ENCODE results near the gene GSDME. TPM values are rescaled to one million over a fixed set of nuclear protein-coding genes. Genes with fewer than 3 reads are reported as not detected.

Gene GSDME
- polyA plus RNA-seq, 1 experiment, result 63.8 TPM

DNA sequence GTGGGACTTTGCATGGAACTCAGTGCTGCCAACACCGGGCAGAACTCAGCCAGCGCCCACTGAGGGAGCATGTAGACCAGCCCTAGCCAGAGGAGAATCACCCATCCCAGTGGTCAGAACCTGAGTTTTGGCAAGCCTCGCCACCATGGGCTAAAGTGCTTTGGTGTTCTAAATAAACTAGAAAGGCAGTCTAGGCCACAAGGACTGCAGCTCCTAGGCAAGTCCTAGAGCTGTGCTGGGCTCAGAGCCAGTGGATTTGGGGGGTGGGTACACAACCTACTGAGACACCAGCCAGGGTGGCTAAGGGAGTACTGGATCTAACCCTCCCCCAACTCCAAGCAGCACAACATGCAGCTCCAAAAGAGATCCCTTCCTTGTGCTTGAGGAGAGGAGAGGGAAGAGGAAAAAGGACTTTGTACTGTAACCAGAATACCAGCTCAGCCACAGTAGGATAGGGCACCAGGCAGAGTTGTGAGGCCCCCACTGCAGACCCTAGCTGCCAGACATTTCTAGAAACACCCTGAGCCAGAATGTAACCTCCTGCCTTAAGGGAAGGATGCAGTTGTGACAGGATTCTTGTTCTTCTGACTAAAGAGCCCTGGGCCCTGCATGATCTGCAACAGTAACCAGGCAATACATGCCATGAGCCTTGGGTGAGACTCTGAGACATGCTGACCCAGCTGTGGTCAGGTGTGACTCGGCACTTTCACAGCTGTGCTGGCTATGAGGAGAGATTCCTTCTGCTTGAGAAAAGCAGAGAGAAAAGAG, 24.4 kb downstream of the GSDME start:
- DNase-seq (ENCODE audit: low read depth, low spot score), result peak; percentile 72
- no peaks in the 10 kb centered on the region for H3K9me3 ChIP-seq (ENCODE audit: control insufficient read depth, insufficient read depth, low read length)
- peak overlapping the region; percentile 77 for H3K27ac ChIP-seq (ENCODE audit: low read depth, low read length)
- H3K27me3 ChIP-seq (ENCODE audit: control insufficient read depth, insufficient read depth, low read length), result no peaks in the 10 kb centered on the region
- ChIA-PET CTCF (interaction anchor here (0.7 to 3.5 kb wide), 3 partner anchors 361 to 629 kb away, joined by 3 to 13 read pairs (median 3); no protein-coding TSS in a partner anchor), POLR2A (interaction anchor here (0.9 kb wide), 1 partner anchor 9 kb away, joined by 4 read pairs; no protein-coding TSS in a partner anchor)
- H3K4me3 ChIP-seq (ENCODE audit: low read depth, low read length), result no peak overlapping the region
- TF ChIP-seq, protein P1, sequence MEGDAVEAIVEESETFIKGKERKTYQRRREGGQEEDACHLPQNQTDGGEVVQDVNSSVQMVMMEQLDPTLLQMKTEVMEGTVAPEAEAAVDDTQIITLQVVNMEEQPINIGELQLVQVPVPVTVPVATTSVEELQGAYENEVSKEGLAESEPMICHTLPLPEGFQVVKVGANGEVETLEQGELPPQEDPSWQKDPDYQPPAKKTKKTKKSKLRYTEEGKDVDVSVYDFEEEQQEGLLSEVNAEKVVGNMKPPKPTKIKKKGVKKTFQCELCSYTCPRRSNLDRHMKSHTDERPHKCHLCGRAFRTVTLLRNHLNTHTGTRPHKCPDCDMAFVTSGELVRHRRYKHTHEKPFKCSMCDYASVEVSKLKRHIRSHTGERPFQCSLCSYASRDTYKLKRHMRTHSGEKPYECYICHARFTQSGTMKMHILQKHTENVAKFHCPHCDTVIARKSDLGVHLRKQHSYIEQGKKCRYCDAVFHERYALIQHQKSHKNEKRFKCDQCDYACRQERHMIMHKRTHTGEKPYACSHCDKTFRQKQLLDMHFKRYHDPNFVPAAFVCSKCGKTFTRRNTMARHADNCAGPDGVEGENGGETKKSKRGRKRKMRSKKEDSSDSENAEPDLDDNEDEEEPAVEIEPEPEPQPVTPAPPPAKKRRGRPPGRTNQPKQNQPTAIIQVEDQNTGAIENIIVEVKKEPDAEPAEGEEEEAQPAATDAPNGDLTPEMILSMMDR (IDR thresholded peaks at IDR 0.05; ENCODE audit: low read depth, low read length), result no peak

DNA sequence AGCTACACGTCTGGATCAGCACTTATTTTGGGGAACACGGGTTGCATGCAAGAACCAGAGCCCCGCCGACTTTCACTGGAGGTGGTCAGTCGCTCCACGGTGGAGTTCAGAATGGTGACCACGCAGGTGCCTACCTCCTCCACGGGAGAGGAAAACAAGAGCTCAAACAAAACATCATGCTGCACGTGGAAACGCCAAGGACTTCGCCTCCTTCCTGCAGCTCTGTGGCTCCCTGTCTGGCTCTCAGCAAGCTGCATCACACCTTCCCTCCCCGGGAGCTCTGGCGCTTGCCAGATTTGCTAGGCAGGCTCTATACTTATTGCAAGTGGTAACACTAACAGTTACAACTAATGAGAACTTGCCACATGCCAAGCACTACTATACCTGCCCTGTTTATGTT, 26.0 kb downstream of the GSDME start:
- TF ChIP-seq, protein P1 (IDR thresholded peaks at IDR 0.05; ENCODE audit: low read depth, low read length), result no peak
- CTCF ChIA-PET, result interaction anchor here (1.3 to 1.8 kb wide), 2 partner anchors 9 to 367 kb away, joined by 3 to 10 read pairs; no protein-coding TSS in a partner anchor
- POLR2A ChIA-PET, result no interaction called here
- DNase-seq (ENCODE audit: low read depth, low spot score), result no peak
- Histone ChIP-seq H3K27me3 (ENCODE audit: control insufficient read depth, insufficient read depth, low read length) (no peaks in the 10 kb centered on the region), H3K4me3 (ENCODE audit: low read depth, low read length) (no peak overlapping the region), H3K9me3 (ENCODE audit: control insufficient read depth, insufficient read depth, low read length) (no peaks in the 10 kb centered on the region), H3K27ac (ENCODE audit: low read depth, low read length) (no peak overlapping the region)

DNA sequence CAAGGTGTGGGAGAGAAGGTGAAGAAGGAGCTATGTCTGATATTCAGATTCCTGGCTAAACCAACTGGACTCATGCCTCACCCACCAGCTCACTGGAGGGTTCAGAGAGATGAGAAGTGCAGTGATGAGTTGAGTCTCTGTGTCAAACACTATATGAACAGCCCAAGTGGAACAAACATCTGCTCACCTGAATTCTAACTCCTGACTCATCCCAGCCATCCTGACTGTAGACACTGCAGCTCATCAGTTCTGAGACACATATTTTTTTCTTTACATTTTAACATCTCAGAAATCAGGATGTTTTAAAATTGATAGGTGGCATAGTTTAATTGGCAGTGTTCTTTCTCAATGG, 27.3 kb downstream of the GSDME start:
- TF ChIP-seq, protein P1 (IDR thresholded peaks at IDR 0.05; ENCODE audit: low read depth, low read length), result no peak
- Histone ChIP-seq H3K4me3 (ENCODE audit: low read depth, low read length) (no peak overlapping the region), H3K27me3 (ENCODE audit: control insufficient read depth, insufficient read depth, low read length) (no peaks in the 10 kb centered on the region), H3K27ac (ENCODE audit: low read depth, low read length) (no peak overlapping the region), H3K9me3 (ENCODE audit: control insufficient read depth, insufficient read depth, low read length) (no peaks in the 10 kb centered on the region)
- CTCF ChIA-PET, result interaction anchor here (0.6 to 1.8 kb wide), 3 partner anchors 82 to 368 kb away, joined by 3 to 10 read pairs (median 5); no protein-coding TSS in a partner anchor
- POLR2A ChIA-PET, result no interaction called here
- DNase-seq (ENCODE audit: low read depth, low spot score), result no peak

DNA sequence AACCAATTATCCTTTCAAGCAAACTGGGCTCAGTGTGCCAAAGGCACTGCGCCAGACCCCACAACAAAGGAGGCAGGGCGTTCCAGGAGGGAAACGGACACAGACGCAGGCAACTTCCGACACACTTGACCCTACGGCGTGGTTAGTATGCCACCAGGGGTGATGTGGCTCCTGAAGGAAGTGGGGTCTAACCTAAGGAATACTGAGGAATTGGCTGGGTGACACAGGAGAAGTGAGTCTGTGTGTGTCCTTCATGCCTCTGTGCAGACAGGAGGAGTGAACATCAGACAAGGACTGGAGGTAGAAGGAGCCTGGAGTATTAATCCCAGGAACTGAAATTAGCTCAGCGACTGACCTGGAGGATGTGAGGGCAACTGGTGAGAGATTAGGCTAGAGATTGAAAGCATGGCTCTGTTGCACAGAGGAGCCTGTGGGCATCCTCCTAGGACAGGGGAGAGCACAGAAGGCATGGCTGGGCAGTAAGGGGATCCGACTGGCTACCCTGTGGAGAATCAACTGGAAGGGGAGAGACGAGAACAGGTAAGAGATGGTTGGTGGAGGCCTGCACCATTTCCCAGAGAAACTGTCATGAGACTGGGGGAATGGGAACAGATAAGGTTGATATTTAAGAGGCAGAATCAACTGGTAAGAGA, 27.8 kb downstream of the GSDME start:
- ChIA-PET POLR2A (no interaction called here), CTCF (interaction anchor here (0.6 to 1.0 kb wide), 3 partner anchors 82 to 369 kb away, joined by 3 to 5 read pairs (median 3); no protein-coding TSS in a partner anchor)
- Histone ChIP-seq H3K4me3 (ENCODE audit: low read depth, low read length) (no peak overlapping the region), H3K27ac (ENCODE audit: low read depth, low read length) (no peak overlapping the region), H3K9me3 (ENCODE audit: control insufficient read depth, insufficient read depth, low read length) (no peaks in the 10 kb centered on the region), H3K27me3 (ENCODE audit: control insufficient read depth, insufficient read depth, low read length) (no peaks in the 10 kb centered on the region)
- DNase-seq (ENCODE audit: low read depth, low spot score), result no peak
- TF ChIP-seq, protein P1 (IDR thresholded peaks at IDR 0.05; ENCODE audit: low read depth, low read length), result no peak

All from AG04450 (cell line).